EL (cell line): ENCODE results near the gene DPYD.

Source experiments
- DNase-seq: peaks from one replicate; pipeline ENCODE4 v3.0.0-alpha.2; 2016

The DPYD gene

DNA sequence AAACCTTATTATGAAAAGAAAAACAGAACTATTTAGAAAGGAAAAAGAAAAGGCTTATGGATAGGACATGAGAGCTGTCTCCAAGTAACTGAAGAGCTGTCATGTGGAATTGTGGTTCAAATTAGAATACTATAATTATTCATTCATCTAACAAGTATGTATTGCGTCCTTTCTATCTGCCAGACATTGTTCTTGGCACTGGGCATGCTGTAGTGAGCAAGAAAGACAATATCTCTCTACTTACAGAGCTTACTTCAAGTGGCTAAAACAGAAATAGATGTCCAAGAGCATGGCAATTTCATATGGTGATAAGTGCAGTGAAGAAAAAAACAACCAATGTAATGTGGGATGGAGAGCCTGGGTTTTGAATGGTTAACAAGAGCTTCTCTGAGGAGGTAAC lies 413.0 kb downstream of the DPYD start:
- no peak for DNase-seq

DNA sequence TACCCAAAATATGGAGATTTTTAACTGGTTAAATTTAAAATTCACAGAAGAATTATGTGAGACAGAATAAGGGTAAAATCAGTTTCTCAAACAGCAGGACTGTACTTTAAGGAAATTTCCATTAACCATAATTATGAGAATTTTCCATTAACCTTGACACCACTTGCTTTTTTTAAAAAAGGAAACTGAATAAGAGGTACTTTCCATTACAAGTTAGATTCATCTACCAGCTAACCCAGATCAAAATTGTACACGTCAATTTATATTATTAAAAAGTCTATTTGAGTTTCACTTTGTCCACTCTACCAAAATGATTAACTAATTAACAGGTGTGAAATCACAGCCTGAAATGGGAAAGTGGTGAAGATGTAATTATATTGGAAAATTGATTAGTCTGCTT lies 414.5 kb downstream of the DPYD start:
- no peak for DNase-seq

DNA sequence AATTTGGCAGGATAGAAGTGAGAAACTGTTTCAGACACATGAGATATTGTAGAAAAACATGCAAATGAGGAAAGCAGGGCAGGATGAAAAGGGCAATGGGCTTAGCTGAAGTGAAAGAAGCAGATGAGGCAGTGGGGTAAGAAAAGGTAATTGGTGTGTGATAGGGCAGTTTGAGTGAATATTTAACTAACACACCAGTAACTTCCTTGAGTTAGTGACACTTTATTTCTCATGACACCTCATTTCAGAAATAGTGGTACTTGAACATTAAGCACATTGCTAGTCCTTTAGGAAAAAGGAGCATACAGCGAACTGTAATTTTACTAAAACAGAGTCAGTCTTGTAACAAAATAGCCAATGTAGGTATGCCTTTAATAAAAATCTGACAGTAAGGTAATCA lies 415.0 kb downstream of the DPYD start:
- no peak for DNase-seq

DNA sequence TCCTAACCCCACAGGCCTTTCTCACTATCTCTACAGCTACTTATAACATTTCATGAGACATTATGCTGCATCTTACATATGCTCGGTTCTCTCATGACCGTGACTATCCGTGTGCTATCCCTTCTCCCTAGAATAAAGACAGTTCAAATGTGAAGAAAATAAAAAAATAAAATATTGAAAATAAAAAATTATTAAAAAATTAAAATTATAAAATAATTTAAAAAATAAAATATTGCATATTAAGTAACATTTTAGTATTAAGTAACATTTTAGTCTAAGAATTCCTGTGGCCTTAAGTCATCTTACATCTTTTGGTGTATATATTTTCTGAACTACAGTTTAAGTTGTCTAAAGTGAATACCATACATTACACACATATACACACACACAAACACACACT lies 415.5 kb downstream of the DPYD start:
- DNase-seq = no peak

DNA sequence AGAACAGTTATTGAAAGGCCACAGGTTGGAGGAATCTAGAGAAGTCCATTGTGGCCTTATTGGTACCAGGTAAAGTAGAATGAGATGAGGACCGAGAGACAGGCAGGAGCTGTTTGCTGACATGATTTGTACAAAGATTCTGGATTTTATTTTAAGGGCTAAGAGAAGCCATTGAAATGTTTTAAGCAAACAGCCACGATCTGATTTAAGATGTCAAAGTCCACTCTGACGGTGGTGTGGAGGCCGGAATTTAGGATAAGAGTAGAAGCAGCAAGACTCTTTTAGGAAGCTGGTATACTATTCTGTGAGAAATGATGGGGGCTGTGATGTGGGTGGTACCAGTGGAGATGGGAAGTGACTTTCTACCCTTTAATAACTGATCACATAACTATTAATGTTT lies 418.5 kb downstream of the DPYD start:
- DNase-seq = no peak

DNA sequence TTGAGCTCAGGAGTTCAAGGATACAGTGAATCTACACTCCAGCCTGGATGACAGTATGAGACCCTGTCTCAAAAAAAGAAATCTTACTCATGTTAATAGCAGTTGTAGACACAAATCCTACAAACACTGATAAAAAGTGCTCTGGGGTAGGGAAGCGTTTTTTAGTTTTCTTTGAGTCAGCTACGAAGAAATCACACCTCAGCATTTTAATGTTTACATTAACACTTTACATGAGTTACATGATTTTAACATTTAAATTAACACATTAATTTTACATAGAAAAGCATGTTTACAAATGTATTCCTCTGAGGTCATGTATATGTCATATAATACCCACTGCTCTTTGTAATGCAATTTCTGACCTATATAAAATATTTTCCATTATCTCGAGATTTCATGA lies 419.2 kb downstream of the DPYD start:
- DNase-seq = no peak

DNA sequence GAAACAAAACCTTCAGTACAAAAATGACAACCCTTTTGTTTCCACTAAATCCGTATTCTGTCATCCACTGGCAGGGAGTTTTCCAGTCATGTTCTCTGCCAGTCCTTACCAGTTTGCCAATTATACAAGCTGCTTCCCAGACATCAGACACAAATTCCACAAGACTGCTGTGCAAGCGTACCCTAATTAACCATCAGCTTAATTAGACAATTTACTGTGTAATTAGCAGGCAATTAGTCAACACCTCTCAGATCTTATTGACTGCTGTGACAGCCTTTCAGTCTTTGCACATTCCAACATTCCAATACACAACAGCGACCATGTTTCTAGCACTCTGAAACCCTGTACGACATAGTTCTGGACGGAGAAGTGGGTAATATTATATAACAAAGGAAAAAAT lies 420.1 kb downstream of the DPYD start:
- no peak for DNase-seq

DNA sequence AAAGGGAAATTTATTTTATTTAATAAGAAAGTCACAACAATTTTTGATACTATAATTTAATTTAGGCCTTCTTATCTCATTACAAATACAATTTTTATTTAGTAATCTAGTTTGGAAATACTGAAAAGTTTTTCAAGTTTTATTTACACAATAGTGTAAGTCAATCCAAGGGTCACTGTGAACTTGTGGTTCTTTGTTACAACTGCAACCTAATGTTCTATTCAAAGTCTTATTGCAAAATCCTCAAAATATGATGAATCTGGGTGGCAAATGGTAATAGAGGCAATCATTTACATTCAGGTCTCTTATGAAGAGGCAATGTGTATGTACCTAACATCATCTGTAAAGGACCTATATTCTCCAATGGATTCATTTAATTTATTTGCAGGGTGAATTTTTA lies 421.2 kb downstream of the DPYD start:
- DNase-seq = no peak

DNA sequence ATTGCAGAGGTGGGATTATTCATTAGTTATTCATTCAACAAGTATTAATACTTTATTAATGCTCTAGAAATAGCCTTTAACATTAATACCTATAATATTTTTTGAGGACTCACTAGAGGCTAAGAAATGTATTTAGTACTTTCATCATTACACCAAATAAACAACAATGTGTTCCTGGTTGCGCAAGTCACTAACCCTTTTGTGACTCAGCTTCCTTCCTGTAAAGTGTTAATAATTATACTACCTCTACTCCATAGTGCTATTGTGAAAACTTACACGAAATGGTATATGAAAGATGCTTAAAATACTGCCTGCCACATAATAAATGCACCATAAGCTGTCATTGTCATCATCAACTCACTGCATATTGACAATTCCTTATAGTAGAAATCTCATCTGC lies 431.0 kb downstream of the DPYD start:
- peak; percentile 56 for DNase-seq

DNA sequence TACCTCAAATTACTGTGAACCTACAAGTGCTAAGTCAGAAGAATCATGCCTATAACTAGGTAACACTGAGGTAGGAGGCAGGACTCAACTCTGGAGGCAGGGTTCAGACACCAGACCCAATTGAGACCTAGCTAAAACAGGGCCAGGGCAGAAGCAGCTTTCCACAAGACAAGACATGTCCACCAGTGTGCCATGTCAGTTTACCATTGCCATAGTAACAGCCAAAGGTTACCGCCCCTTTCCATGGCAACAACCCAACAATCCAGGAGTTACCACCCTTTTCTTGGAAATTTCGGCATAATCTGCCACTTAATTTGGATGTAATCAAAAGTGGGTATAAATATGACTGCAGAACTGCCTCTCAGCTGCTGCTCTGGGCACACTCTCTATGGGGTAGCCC lies 432.3 kb downstream of the DPYD start:
- DNase-seq = no peak

DNA sequence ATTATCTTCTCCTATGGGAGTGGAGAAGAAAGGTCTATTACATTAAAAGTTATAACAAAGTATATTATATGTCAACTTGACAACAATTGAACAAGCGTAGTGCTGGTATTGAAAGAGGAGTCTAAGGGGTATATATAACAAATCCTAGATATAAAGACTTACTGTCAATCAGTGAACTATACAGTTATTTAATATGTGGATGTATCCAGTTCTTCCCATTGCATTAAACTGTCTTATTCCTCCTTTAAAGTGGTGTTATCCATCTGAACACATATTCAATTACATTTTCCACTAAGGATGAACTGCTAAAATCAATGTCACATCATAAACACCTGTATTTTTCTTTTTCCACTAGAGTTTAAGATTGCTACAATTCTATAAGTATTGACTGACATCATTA lies 438.8 kb downstream of the DPYD start:
- no peak for DNase-seq

DNA sequence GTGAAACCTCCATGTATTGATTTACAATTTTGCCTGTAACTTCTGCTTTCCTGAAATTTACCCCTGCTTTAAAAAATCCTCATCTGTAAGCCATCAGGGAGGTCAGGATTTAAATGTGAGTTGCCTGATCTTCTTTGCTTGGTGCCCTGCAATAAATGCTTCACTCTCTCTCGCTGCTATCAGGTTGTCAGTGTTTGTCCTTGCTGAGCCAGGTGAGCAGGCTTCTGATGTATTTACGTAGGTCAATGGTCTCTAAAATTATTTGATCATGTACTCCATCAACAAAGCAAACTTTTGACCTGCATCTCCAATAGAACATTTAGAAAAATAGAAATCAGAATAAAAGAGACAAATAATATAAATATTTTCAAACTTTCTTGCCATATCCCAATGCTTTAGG lies 453.4 kb downstream of the DPYD start:
- DNase-seq = no peak

DNA sequence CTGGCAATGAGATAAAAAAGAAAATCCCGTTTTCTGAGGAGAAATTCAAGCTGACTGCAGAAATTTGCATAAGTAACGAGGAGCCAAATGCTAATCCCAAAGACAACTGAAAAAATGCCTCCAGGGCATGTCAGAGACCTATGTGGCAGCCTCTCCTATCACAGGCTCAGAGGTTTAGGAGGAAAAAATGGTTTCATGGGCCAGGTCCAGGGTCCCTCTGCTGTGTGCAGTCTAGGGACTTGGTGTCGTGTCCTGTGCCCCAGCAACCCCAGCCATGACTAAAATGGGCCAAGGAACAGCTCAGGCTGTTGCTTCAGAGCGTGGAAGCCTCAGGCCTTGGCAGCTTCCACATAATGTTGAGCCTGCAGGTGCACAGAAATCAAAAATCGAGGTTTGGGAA lies 456.5 kb downstream of the DPYD start:
- no peak for DNase-seq

DNA sequence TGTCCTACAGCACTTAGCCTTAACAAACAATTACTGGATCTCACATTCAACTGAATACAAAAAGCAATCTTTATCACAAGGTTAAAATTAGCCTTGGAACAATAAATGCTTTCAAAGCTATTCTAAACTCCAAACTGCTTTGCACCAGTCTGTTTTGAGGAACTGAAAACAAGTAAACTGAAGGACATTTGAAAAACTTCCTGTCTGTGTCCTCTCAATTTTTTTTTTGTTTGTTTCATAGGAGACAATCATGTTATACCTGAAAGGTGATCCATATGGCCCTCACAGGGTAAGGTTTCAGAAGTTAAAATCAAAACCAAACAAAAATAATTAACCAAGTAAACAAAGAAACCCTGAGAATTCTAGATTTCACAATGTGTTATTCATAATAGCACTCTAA lies 459.1 kb downstream of the DPYD start:
- no peak for DNase-seq

DNA sequence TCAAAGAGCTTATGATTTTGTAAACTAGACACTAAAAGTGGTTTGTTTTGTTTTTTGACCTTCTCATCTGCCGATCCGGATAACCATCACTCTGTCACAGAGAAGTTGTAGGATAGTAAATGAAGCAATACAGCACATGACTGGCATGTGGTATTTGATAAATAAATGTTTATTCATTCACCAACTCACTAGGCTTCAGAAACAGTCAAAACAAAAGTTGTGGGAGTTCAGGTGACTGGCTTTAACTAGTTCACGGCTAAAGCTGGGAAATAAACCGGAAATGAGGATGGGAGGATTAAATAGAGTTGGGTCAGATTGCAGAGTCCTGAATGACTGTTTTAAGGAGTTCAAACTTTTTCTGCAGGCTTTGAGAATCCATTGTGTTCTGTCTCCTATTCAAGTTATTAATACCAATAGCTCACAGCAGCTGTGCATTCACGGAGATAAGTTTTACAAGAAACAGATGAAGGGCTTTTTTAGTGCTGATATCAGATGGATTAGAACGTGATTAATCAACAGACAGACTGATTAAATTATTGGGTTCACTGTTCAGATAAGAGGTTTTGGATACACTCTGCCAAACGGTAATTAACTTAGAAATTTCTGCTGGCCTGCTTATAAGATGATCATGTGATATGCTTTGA lies 463.3 kb downstream of the DPYD start:
- no peak for DNase-seq

DNA sequence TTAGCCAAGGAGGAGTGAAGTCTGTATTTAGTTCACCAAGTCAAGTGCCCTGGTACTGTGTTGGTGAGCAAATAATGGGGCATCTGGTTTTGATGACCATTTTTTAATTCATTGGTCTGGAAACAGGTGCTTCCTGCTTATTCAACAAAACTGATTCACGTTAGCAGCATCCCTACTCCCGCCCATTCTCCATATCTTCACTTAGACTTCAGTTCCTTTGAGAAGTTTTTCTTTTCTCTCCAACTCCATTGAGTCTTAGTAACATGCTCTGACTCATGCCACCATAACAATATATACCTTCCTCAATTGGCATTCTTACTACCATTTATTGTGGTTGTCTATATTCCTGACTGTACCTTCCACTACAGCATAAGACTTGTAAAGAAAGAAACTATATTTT lies 468.9 kb downstream of the DPYD start:
- DNase-seq = no peak

DNA sequence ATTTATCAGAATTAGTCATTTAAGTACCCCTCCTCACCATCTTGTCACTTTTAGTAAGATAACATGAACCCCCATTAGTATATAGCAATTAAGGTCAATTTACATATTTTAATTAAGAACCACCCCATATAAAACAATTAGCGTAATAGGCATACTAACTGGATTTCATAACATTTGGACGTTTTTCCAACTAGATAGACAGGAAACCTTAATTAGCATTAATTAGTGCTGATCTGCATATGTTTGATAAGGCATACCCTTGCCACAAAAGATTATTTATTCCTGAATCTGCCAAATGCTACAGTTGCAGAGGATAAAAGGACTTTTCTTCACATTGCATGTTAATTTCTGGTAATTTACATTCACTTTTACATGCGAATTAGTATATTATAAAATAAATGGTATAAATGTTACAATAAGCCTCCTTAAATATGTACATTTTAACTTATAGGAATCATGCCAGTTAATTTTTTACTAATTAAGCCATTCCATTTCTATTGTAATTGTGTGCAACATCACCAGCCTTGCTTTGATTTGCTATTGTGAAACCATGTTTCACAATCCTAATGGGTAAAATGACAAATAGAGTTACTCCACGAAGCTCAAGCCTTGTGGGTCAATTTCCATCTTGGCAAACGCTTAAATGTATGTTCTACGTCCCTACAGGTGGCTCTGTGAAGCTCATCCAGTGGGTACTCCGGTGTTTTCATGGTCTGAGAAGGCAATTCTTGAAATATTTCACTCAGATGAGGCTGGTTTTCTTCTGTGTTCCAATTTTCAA lies 469.6 kb downstream of the DPYD start:
- no peak for DNase-seq

DNA sequence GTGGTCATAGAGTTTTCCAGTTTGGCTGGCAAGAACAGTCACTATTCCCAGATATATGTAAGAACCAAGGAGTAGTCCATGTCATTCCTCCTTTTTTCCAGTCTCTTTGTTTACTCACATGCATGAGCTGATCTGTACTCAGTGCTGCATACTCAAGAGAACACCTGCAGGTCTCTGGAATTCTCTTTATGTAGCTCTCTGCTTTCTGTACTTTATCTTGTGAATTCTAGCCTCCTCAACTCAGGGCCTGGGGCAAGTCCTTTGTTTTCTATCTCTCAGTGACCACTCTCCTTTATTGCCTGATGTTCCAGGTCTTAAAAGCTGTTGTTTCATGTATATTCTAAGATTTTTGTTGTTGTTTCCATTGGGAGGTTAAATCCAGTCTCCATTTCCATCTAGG lies 478.9 kb downstream of the DPYD start:
- no peak for DNase-seq

DNA sequence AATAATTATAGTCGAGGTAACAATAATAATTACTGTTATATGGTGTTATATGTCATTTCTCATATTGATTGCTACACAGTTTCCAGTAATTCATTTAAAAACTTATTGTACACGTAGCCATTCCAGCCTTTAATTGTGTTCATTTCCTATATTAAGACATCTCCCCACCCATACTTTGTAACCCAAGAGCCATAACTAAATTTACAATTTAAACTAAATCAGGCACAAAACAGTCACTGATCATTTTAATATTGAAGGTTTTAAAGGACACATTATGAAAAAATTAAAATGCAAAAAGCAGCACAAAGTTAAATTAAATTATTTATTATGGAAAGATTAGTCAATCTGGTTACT lies 487.0 kb downstream of the DPYD start:
- DNase-seq = no peak

DNA sequence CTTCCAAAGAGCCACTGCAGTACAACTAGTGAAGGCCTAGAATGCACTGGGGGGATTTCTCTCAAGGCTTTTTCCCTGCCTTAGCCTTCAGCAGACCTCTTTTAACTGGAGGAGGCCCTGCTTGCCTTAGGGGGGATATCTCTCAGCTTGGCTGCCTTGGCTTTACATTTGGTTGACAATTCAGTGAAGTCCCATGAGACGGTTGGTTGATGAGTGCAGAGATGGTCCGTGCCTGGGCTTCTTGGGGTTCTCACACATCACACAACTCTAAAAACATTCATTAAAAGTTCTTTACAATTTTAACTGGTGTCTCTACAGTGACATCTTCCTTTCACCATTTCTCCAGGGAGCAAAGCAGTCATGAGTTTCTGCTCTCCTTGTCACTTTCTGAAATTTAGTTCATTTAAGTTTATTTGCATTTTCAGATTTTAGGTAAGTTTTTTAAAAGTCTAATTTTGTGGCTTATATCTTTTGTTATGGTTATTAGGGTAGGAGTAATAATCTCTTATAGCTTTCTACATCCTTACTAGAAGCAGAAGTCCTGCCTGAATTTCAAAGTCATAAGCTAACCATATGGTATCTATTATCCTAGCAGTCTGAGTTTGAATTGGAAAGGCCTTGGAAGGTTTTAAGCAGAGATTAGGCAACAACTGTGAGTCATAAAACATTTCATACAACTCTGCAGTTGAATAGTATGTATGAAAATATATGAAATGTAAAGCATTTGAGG lies 487.6 kb downstream of the DPYD start:
- DNase-seq = peak; percentile 82

DNA sequence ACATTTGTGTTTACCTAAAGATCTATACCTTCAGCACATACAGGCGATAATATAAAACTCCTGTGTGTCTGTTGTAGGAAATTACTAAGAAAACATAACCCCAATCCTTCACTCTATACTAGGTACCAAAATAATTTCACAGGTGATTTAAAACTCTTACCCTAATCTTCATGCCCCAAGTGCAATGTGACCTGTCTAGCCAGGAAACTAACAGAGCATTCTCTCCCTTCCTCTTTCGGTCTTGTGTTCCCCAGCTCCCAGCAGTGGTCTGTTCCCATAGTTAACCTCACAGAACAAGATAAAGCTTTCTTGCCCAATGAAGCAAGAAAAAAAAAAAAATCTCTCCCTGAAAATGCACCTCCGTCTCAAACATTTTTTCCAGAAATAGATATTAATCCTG lies 493.5 kb downstream of the DPYD start:
- DNase-seq = no peak

DNA sequence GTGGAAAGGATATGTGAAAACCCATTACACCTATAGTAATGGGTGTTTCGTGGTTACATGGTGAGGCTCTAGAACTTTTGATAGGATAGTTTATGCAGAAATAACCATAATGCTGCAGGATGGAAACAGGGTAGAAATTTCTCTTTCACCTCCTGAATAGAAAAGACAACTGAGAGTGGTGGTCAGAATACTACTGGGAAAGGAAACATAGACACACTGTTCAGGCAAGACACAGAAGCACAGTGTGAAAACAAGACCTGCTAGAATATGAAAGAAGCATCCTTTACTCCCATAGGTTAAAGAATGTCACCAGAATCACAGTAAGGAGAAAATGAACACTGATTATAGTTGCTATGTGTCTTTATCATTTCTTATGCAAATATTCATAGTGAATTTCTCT lies 496.6 kb downstream of the DPYD start:
- no peak for DNase-seq

DNA sequence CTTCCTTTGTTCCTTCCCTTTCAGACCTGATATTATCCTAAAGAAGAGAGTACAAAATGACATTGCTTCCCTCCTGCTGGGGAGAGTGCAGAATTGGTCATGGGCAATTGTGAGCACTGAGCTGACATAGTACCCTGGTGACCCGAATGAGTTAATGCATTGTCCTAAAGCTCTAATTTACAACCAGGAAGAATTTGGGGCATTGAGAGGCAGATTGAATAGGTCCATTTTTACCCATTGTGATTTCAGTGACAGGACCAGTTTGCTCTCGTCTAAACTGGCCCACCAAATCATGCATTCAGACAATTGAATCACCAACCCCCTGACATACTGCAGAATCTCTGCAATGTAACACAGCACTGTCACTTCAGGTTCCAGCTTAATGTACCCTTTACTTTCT lies 497.4 kb downstream of the DPYD start:
- DNase-seq = no peak

DNA sequence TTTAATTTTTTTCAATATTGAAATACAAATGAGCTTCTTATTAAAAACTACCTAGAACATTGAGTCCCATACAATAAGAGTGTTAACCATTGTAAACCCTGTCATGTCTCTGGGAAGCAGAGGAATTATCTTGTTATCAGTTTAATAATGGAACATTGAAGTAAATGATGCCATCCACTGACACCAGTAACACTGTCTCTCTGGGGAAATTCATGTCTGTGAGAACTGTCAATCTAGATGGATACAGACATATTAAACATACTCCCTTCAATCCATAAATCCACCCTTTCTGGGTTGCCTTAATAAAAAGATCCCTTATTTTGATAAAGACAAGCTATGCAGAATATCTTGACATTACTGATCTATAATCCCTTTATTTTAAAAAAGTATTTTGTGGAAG lies 503.2 kb downstream of the DPYD start:
- no peak for DNase-seq
